GM21528 (cell line): Measurements from ENCODE around the gene DUSP8.
"Not testable (repeated sequence)": the region's sequence is repeated elsewhere in the genome, so short reads cannot be mapped to it uniquely, and the experiment has no call there.

Experiments used
- ATAC-seq: cut with Tn5 transposase; IDR thresholded peaks from one replicate; pipeline ENCODE4 v1.9.1; 2021; ENCODE audit warnings: mild to moderate bottlenecking, moderate library complexity; ENCODE audit not compliant: unreplicated experiment, low FRiP score

Gene DUSP8

GRCh38 chr11:1518301-1518700 lies 53.8 kb downstream of the DUSP8 start:
- ATAC-seq: no peak

GRCh38 chr11:1517117-1518005 lies 54.7 kb downstream of the DUSP8 start:
- no peak for ATAC-seq

DNA sequence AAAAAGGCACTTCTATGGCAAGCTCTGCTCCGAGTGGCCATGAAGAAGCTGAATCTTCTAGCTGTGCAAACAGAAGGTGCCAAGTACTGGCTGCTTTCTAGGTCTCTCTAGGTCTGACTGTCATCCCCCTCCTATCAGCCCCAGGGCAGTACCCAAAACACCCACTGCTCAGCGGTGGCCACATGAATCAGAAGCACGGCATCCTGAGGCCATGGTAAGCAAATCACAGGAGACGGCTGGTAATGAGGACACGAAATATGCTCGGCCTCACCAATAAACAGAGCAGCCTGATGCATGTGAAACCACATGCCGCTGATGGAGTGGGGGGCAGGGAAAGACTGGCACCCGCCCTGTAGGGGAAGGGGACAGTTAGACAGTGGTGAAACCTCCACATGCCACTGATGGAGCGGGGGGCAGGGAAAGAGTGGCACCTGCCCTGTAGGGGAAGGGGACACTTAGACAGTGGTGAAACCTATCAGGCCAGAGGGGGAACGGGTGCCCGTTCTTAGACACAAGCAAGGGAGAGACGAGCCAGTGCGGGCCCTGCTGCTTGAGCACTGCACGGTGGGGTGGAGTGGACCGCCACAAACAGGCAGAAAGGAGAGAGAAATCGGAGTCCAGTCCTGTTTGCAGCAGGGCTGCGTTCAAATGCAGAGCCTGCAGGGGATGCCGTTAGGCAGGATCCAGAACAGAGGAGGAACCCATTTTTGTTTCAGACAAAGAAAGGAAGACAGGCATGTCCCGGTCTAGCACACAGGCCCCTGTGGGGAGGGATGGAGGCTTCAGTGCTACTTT lies 55.6 kb downstream of the DUSP8 start:
- ATAC-seq: no peak

- no peak for ATAC-seq
Observed at GRCh38 chr11:1515082-1516060, 56.7 kb downstream of the DUSP8 start.

DNA sequence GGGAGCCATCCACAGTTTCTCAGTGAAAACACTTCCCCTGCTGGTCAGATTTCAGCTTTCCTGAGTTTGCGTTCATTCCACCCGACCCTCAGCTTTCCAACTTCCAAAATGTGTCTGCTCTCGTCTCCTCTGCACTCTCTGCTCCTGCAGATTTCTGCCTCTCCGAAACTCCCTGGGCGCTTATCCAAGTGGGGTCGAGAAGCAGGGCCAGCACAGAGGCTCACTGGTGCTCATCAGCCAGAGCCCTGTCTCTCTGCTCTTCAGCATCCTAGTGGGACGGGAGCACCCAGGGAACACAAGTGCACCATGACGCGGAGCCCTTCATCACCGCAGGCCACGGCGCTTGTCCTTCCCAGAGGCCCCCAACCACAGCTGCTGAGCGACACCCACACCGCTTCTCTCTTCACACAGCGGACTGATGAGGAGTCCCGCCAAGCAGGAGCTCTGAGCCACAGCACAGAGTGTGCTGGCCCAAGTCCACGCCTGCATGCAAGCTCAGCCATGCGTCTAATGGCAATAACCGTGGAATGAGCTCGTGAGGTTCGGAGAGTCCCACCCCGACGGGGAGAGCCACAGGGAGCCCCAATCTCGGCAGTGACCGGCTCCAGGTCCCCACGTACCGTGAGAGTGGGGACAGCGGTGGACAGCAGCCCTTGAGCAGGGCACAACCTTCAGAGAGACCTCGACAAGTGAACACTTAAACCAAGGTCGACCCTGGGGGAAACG lies 57.6 kb downstream of the DUSP8 start:
- ATAC-seq: no peak

DNA sequence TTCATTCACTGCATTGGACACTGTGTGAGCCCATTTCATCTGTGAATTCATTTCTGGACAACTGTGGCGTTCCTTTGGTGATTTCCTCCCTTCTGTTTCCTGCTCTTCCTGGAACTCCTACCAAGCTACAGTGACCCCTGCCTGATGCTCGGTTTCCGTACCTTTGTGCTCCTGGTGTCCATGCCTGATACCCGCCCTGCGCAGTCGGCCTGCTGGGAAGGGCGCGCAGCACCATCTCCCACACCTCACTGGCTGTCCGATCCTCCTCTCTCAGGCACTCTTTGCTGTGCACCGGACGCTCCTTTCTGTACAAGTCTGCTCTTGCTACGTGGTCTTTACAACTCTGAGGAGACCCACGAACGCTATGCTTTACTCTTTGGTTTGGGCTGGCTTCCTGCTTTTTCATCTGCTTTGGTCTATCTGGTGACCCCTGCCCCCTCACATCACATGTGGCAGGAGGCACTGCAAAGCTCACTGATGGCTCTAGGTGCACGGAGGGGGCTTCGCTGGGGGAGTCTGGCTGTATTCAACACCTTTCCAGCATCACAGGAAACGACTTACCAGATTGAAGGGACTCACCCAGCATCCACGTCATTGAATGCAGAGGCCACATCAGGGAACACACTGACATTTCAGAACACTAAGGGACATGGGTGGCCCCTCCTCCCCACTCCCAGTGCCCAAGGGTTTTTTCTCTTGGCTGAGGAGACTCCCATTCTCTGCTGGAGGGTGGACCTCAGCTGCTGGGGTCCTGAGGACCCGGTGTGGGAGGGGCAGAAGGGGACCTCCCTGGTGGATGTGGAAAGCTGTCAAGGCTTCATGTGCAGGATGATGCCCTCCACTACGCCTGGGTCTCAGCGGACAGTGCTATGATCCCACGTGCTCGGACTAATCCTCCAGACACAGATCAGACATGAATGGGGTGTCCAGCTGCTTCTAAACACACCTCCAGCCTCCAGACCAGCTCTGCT lies 58.5 kb downstream of the DUSP8 start:
- ATAC-seq: no peak

DNA sequence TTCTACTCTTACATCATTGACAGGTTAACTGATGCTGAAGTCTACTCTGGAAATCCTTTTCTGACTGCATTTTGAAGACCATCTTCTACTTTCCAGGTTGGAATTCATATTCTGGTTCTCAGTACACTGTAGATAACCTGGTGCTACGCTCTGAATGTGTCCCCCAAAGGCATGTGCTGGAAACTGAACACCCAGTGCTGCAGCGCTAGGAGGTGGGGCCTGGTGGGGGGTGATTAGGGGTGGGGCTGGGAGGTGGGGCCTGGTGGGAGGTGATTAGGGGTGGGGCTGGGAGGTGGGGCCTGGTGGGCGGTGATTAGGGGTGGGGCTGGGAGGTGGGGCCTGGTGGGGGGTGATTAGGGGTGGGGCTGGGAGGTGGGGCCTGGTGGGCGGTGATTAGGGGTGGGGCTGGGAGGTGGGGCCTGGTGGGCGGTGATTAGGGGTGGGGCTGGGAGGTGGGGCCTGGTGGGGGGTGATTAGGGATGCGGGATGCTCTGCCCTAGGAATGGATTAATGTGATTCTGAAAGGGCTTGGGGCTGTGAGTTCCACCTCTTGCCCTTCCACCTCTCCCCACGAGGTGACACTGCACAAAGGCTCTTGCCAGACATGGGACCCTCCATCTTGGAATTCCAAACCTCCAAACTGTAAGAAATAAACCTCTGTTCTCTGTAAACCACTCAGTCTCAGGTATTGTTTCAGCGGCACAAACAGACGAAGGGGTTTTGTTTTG lies 59.4 kb downstream of the DUSP8 start:
- not testable (repeated sequence) for ATAC-seq

DNA sequence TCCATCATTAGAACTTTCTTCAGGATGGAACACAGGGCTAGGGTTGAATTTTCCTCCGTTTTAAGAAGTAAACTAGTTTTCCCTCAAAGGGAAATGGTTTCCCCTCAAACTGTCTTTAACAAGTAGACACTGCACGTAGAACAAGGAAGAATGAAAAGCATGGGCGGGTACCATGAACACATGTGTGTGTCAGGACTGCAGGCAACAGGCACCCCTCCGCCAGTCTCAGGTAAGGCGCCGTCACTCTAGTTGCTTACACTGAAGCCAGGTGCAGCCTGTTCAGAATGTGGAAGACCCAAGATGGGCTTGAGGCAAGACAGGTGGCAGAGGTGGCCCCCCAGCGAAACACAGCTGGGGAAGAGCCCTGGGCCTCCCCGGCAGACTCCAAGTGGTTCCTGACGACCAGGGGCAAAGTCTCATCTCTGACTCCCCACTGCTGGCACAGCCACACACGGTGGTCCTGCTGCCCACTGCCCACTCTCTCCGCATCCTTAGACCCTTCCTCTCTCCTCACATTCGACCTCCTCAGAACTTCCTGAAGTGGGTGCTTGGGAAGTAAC lies 60.1 kb downstream of the DUSP8 start:
- ATAC-seq: no peak

- ATAC-seq: no peak
Observed at GRCh38 chr11:1510928-1511327, 61.1 kb downstream of the DUSP8 start.

DNA sequence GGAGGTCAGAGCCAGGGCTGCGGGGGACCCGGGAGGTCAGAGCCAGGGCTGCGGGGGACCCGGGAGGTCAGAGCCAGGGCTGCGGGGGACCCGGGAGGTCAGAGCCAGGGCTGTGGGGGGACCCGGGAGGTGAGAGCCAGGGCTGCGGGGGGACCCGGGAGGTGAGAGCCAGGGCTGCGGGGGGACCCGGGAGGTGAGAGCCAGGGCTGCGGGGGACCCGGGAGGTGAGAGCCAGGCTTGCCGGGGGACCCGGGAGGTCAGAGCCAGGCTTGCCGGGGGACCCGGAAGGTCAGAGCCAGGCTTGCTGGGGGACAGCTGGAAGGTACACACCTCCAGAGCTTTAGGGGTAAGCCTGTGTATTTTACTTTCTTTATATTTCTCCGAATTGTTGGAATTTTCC lies 61.7 kb downstream of the DUSP8 start:
- ATAC-seq: not testable (repeated sequence)

- no peak for ATAC-seq
Observed at GRCh38 chr11:1509626-1510255, 62.3 kb downstream of the DUSP8 start.

GRCh38 chr11:1508986-1509385 lies 63.1 kb downstream of the DUSP8 start:
- ATAC-seq: no peak

- no peak for ATAC-seq
Observed at GRCh38 chr11:1508491-1508891, 63.6 kb downstream of the DUSP8 start.

- ATAC-seq: no peak
Observed at GRCh38 chr11:1507381-1508140, 64.5 kb downstream of the DUSP8 start.

DNA sequence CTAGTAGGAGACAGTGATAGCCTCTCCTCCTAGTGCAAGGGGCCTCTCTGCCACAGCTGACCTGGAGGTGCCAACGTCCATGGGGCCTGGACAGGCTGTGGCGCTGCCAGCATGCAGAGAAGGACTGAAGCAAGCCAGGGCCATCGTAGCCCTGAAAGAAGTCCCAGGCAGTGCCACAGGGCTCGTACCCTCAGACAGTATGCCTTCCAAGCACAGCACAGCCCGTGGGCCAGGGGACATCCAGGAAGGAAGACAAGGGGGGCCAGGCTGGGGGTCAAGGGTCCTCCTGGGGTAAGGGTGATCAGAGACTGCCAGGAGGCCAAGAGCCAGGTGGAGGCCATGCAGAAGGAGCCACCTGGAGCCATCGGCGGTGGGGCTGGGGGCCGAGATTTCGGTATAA lies 65.1 kb downstream of the DUSP8 start:
- no peak for ATAC-seq

GRCh38 chr11:1505480-1505879 lies 66.6 kb downstream of the DUSP8 start:
- no peak for ATAC-seq
